Stimulated activated CD8-positive, alpha-beta memory T cell treated with anti-CD3 and anti-CD28 coated beads, Interleukin-4, amount 100 ng/mL, for 1 hour (primary cell): ENCODE results near the gene PIGS.

Experiments
- DNase-seq, 2 donors: peaks; one replicate each; pipeline ENCODE4 v3.0.0-alpha.2; 2020; ENCODE audit warnings: low read depth in 2 of 2, low spot score in 1 of 2

Gene PIGS

DNA sequence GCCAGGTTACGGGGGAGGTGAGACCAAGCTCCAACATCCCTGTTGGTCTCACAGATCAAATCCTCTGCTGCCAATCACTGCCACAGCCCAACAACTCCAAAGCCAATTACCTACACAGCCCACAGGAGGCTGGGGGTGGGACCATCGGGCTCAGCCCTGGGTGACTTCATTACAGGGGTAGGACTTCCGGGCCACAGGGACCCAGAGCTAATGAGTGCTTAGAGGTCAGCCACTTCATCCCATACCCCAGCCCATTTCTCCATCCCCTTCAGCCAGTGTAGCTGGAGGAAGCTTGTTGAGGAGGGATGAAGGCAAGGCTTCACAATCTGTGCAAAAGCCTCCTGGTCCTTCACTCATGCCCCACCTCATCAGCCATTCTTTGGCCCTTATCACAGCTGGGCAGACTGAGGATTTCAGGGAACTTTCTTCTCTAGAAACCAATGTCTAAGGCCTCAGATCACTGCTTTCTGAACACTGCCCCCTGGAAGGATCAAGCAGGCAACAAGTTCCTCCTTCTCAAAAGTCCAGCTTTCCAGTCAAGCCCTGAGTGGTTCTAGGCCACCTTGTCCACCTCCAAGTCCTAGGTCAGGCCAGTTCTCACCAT, 59.4 kb downstream of the PIGS start:
- DNase-seq, result no peak

- no peak for DNase-seq
Observed at GRCh38 chr17:28509789-28510188, 61.5 kb downstream of the PIGS start.

DNA sequence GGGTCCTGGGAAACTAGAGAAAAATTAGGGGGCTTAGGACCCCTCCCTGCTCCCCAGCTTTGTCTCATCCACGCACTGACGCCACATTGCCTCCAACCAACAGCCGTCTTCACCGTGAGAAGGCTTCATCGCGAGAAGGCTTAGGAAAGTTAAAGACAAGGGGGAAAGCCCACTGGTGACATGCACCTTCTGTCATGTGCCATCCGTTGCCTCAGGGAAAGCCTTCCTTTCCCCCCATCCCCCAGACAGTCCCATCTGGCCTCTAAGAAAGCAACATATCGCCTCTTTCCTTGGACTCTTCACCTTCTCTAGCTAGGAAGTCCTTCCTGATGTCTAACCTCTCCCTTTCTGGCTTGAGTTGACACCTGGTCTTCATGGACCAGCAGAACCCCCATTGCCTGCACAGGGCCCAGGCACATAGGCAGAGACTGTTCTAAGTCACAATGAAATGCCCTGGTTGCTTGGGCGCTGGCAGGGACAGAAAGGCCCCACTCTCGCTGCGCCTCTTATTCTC, 63.1 kb downstream of the PIGS start:
- no peak for DNase-seq

DNA sequence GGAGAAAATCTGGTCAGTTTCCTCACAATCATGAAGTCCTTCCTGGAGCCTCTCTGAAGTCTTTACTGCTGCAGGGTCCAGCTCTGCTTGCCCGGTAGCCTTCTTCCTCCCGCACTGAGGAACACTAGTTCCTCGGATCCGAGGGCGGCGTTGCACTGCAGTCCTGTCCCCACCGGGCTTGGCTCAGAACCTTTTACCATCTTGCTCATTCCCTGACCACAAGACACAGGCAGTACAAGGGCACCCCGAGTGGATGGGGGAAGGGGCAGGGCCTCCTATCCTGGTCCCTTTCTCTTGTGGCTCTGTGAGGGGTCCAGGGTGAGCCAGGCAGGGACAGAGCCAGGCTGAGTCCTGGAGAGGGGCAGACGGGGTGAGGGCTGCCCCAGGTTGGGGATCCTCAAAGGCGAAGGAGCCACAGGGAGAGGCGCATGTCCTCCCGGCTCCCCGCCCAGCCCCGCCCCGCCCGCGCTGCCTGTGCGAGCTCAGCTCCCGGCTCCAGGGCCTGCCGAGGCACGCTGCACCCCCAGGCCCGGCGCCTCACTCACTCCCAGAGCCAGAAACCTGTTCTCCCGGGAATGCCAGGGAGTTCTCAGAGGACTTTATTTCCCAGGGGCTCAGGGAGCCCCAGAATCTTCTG, 63.6 kb downstream of the PIGS start:
- no peak for DNase-seq

GRCh38 chr17:28506763-28507487, 64.4 kb downstream of the PIGS start:
- DNase-seq, result no peak

DNA sequence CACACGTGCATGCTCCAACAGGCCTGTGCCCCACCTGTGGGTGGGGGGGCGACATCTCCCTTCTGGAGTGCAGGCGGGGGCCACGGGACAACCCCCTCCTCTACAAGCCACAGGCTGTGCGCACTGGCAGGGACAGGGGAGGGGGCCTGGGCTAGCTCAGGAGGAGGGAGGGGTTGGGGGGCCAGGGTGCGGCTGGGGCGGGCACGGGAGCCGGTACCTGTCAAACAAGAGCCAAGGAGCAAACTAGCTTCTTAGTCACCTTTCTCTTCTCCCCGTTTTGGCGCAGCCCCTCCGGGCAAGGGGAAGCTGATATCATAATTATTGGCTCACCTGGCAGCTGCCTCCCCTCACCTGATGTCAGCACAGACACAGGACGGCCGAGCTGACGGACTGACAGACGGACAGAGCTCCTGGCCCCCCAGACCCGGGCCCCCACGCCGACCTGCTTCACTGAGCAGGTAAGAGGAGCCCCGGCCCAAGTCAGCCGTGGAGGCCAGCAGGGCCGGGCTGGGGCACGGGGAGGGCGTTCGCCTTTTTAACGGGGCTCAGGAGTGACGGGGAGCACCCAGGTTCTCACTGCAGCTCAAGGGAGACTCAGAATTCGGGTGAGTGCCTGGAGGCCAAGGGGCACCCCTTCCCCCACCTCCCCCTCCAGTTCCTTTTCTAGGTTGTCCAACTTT, 65.2 kb downstream of the PIGS start, which contains the start of gene FOXN1:
Gene FOXN1 (plus strand): TSS at position 363 of the 680 bp plus-strand sequence. CDS start 17,622 bp downstream, outside the sequence.
- DNase-seq, result no peak

- DNase-seq, result no peak
Observed at GRCh38 chr17:28503420-28503819, 67.9 kb downstream of the PIGS start.
